CD4-positive, alpha-beta T cell treated with Interleukin-4 for 1 hour (primary cell): Measurements from ENCODE around the gene AUTS2.
"Not testable (repeated sequence)": the region's sequence is repeated elsewhere in the genome, so short reads cannot be mapped to it uniquely, and the experiment has no call there.

Experiments
- DNase-seq, 2 donors: peaks; one replicate each; pipeline ENCODE4 v3.0.0-alpha.2; 2020 to 2022

Gene AUTS2

DNA sequence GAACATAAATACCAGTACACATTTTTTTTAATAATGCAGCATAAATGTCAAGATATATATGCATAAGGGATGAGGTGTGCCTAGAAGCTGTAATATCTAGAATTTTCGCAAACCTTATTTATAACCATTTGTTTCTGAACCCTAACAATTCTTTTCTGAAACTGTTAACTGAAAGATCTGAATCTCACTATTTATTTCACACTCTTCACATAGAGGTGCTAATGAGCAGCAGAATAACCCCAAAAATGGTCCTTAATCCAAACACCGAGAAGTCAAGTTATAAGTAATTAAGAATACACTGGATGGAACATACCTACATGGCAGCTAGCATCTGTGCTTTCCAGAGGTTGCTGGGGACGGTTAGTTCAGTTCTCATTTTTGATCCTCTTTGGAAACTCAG is 742.0 kb downstream of the AUTS2 start:
- no peak for DNase-seq

DNA sequence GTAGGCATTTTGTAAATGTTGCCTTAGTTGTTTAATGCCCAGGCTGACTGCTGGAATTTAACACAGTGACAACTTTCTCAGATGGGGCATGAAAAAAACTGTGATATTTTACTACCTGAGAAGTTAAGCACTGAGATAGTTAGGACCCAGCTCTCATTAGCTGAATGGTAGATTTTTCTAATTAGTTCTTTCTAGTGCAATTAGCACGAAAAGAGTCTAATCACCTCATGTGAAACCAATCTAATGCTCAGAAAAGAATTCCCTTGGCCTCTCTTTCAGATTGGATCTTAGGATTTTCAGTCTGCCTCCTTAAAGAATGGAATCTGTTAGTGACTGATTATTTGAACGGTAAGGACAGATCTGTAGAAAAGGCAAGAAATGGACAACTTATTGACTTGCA is 743.2 kb downstream of the AUTS2 start:
- DNase-seq = no peak

DNA sequence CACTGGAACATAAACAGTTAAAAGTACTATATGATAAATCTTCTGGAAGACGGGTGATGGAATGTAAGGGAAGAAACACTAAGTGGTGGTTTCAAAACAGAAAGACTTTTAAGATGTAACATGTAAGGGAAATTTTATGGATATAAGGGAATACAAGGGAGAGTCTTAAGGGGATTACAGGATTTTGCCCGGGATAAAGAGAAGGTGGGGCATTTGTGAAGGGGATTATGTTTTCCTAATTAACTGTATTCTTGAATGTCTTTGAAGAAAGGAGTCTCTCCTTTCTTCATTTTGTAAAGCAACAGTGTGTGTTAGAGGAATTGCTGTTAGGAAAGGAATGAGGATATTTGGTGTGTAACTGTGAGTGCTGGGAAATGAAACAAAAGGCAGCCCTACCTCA is 745.2 kb downstream of the AUTS2 start:
- no peak for DNase-seq

DNA sequence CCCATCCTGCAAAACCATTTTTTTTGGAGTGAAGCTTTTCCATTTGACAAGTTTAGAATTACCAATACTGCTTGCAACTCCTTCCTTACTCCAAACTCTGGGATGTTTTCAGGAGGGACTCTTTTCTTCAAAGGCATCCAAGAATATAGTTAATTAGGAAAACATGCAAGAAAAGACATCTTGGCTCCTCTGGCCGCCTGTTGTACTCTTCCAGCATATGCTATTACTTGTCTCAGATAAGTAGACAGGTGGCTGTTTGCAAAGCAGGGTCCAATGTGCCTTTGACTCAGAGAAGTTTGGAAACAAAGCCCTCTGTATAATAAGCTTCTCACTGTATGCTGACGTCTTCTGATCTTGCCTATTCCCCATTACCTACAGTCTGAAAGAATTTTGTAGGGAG is 746.5 kb downstream of the AUTS2 start:
- DNase-seq = no peak

DNA sequence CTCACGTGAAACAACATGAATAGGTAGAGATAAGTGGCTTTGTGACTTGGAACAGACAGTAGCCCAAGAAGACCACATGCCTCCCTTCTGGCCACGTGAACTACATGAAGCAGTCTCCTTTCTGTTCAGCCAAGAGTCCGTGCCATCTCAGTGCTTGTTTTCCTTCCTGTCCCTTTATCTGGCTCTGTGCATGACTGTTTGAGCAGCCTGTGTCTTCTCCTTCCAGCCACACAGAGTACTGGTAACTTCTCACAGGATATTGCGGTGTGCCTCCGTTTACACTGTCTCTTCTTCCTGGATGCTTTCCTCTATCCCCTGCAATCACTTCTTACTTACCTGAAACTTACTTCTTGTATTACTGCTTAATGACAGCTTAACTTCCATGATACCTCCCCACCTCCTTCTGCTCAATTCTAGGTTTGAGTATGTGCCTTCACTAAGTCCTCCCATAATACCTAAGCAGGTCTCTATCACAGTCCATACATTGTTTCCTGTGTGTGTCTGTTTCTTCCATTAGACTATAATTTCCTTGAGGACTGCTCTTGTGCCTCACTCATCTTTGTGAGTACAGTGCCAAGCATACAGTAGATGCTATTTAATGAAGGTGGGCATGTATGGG is 748.7 kb downstream of the AUTS2 start:
- no peak for DNase-seq

DNA sequence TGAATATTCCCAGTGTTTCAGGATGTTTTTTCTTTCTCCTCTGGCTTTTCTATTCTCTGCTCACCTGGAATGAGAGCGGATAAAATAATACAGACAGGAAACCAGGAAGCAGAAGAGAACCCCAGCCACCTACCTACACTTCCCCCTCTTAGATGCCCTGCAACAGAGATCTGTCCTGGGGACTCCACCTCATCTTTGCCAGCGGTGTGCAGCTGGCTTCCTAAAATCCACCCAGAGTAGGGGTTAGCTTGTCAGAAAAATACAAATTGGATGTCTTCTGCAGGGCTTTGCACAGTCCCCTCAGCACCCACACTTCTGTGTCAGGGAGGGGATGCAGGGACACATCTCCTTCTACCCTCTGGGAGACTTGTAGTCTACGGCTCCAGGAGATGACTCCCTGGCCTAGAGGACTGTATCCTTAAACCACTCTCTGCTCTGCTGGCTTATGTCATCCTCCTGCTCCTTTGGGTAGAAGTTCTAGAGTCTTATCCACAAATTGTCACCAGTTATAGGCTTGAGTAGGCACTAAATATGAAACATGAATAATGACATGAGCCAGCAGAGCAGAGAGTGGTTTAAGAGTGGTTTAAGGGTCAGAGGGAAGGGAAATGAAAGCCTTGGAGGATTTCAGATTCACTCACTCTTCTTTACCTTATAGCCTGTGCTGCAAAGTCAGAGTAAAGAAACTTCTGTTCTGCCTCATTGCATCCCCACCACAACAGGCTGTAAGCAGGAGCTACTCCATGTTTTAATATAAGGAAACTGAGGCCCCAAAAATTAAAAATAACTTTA is 749.4 kb downstream of the AUTS2 start:
- no peak for DNase-seq

DNA sequence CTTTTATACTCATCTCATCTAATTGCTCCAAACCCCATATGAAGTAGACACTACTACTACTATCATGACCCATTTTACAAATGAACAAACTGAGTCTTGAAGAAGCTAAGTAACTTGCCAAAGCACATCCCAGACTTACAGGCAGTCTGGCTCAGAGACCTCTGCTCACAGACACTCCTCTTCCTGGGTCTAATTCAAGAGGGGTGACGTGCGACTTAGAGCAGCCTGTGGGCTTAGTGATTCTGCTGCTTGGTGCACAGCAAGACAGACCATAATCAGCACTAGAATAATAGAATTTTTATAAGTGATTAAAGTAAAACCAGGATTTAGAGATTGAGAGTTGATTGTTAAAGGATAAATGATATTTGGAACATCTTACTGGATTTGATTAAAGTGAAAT is 750.8 kb downstream of the AUTS2 start:
- no peak for DNase-seq

DNA sequence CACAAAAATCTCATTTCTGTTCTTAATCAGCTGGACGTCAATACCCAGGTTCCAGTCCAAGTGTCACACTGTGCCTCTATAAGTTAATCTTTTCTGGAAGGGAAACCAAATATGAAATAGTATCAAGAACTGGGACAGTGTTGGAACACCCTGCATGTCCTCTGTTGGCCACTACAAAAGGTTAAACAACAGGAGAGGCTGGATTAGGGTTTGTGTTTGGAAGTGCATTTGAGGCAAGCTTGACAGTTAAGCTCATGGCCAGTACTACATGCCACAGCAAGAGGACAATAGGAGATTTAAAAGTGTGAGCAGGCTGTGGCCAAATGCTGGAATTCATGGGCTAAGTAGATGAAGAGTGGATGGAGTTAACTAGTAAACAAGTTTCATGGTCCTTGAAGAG is 751.5 kb downstream of the AUTS2 start:
- no peak for DNase-seq

DNA sequence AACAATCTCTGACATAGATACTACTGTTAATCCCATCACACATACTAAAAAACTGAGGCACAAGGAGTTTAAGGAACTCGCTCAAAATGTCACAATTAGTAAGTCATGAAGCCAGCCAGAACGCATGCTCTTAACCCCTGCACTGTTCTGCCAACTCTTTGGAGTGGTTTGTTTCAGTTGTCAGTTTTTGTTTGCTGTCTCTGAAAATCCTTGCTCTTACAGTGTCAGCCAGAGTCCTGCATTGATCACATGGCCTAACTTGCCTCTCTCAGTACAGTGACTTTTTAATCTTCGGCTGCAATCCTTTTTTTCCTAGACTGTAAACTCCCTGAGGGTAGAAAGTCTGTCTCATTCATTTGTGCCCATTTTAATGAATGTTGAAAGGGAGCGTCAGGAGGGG is 753.8 kb downstream of the AUTS2 start:
- DNase-seq = no peak

DNA sequence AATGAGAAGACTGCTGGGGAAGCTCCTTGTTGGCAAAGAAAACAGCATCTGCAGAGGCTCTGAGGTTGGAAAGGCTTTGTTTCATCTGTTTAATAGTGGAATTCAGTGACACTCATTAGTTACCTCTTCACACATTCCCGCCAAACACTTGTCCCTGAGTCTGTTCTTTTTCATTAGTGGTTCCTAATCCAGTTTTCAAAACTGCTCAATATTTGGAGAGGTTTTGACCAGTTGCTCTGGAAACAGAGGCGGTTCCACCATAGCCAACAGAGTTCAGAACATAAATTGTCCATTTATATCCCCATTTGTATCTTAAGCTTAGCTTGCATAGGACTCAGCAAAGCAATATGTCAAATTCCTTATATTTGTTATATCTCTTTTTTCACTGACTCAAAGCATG is 754.6 kb downstream of the AUTS2 start:
- DNase-seq = no peak

DNA sequence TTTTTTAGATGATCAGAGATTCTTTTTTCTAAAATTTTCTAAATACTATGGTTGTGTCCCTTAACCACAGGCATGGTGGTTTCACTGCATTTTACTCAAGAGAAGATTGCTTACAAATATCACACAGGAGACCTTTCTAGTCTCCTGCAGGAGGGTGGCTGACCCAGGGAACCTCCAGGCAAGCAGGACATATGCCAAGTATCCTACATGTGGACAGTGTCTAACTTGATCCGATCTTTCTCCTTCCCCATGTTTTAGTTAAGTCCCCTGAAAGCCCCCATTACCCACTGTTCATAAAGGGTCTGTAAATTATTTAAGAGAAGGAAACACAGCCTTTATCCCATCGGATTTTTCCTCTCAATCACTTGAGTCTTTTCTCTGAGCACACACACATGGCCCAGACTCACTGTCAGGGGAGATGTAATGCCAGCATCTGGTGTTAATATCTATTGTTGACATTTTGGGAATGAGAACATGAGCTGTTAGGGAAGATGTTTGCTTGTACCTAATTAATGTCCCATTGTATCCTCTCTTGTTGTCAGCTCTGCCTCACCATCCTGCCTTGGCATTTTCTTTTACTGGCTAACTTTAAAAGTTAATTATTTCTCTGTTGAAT is 755.2 kb downstream of the AUTS2 start:
- DNase-seq = no peak

DNA sequence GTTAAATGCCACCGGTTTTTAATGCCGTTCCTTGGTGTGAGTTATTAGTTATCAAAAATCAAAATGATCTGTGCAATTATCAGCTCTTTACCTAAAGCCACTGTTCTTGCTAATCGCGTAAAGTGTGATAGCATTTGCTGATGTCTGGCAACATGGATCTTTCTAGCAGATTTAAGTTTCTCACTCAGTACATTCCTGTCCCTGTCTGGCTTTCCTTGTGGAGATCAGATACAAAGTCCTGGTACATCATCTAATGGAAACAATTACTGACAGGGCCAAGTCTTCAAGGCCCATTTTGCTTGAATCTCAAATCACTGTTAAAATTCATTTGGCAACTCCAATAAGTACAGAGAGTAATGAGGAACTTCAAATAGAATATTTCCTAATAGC is 755.7 kb downstream of the AUTS2 start:
- no peak for DNase-seq

DNA sequence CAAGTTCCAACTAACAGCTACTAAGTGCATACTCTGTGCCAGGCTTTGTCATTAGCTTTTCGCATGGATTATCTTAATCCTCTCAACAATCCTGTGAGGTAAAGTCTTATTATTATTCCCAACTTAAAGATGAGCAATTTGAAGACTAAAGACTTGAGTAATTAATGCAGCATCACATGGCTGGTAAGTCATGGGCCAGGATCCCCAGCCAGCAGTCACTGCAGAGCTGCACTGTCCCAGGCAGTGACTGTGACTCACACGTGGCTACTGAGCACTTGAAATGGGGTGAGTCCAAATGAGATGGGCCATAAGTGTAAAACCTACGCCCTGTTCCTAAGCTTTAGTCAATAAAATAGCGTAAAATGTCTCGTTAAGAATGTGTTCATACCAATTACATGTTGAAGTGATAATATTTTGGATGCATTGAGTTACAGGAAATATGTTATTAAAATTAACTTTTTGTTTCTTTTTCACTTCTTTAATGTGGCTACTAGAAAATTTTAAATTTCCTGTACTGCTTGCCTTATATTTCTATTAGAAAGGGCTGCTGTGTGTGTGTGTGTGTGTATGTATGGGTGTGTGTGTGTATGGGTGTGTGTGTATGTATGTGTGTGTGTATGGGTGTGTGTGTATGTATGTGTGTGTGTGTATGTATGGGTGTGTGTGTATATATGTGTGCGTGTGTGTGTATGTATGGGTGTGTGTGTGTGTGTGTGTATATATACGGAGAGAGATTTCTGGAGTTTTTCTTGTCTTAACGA is 756.3 kb downstream of the AUTS2 start:
- peak in 1 of 2 donors; percentile 19 for DNase-seq

DNA sequence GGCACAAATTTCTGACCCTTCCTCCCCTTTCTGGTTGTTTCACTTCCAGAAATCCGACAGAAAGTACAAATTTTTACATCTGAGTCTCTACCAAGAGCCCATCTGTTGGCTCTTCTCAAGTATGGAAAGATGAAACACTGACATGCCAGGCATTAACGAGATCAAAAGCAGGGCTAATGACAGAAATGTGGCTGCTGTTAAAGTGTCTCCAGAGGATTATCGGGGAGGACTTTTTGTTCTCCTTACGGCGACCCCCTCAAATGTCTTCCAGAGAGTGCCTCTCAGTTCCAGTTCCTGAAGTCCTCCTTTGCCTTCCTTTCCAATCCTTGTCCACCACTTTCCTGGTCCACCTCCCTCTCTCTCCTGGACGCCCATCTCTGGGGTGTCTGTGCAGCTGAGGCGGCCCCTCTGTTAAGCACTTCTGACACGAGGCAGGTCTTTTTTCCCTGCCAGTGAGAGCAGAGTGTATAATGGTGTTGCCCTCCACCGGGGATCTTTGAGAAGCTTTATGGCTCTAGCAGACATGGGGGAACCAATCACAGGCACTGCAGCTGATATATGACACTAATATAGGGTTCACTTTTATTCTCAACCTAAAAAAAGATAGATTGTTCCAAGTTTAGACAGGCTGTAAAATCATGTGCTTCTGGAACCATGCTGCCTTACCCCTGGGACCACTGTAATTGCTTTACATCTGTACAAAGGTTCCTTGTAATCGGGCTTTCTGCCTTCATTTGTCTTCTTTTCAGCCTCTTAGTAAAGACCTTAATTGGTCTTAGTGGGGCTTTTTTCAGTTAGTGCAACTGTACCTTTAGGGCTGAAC is 757.1 kb downstream of the AUTS2 start:
- DNase-seq = no peak

DNA sequence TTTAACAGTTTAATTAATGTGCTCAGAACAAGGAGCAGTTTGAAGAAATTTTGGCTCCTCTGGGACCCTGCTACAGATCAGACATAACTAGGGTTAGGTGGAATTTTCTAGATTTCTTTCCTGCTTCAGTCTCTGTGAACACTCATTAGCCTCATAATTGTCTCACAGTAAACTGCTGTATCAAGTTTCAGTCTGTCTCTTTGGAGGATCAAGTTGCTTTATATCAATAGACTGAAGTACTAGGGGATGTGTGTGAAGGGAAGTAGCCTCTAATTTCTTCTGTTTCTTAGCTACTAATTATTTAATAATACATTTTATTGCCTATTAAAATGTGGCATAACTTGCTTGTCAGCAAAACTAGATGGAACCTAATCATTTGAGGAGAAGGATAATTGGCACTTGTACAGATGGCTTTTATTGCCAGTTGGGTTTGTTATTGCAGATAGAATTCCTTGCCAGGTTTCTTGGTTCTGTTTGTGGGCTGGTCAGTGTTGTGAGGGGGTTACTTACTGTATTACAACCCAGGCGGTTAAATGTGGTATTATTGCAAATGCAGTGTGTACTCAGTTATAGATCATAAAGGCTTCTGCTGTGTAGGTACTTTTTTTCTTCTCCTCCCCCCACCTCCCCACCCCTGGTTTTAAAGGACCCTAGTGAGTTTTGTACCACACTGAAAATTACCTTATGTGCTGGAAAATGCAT is 758.0 kb downstream of the AUTS2 start:
- no peak for DNase-seq

DNA sequence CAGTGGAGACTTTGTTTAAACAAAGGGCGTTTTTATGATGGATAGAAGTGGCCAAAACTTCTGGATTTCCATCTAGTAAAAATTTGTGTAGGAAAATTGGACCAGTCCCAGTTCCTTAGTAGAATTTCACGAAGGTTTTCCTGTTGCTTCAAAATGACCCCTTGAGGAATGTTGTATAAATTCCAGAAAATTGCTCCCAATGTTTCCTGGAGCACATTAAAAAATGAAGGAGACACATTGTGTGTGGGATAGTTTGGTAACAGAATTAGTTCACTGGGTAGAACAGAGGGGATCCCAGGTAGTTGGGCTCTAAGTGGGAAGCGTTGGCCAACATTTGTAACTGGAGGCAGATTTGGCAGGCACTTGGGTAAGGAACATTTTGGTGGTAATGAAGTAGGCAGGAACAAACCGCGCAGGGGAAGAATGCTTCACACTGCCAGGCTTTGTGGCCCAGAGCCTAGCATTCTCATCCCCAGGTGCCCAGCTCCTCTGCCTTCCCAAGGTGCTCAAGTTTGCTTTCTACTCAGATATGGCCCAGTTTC is 758.6 kb downstream of the AUTS2 start:
- DNase-seq = no peak

DNA sequence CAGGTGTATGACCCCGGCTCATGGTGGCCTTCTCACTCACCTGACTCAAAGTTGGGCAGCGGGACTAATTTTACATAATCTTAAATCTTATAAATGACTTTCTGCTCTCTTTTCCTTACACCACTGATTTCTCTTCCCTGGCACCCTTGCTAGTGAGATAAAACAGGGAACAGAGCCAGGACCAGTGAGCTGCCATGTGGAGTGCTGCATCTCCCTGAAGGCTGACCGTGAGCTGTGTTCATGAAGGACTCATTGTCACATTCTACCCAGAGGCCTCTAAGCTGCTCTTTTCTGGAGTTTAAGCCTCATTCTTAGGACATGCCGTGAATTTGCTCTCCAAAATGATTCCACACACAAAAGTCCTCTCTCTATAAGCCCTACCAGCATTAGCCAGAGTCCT is 762.3 kb downstream of the AUTS2 start:
- DNase-seq = no peak

DNA sequence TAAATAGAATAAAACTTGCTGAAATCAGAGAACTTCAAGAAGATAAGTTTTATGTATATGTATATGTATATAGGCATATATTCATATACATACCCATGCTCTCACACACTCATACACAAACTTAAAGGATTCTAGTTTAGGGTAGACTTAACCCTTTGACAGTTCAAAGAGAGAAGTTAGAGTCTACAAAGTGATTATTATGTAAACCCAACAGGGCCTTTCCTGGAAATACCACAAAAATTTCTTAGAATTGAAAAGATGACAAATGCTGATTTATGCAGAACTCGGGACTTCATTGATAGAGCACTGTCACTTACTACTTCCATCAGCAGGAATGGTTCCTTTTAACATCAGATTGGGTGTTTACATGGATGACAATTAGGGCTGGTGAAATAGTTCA is 763.5 kb downstream of the AUTS2 start:
- DNase-seq = peak in 1 of 2 donors; percentile 38

DNA sequence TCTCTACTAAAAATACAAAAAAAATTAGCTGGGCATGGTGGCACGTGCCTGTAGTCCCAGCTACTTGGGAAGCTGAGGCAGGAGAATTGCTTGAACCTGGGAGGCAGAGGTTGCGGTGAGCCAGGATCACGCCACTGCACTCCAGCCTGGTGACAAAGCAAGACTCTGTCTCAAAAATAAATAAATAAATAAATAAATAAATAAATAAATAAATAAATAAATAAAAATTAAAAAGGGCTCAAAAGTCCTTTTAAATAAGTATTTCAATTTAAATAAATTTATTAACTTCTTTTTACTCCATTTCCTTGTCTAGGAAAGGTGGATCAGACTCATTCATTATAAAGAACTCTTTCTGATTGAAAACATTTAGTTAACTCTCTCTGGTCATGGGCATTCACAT is 766.1 kb downstream of the AUTS2 start:
- DNase-seq = not testable (repeated sequence)

DNA sequence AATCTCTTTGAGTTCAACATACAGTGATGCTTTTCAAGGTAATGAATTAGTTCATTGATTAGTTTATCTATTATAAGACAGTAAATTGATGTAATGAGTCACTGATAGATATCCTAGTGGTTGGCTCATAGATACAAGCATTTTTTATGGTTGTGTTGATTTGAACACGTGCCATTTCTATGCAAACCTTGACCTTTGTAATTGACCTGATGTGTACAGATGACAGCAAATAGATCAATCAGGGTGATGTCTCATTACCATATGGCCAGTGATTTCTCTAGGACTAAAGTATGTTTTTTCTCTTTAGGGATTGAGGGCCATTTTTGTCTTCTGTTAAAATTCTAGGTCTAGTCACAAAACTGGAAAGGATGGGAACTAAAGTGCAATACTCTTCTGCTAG is 773.4 kb downstream of the AUTS2 start:
- DNase-seq = no peak

DNA sequence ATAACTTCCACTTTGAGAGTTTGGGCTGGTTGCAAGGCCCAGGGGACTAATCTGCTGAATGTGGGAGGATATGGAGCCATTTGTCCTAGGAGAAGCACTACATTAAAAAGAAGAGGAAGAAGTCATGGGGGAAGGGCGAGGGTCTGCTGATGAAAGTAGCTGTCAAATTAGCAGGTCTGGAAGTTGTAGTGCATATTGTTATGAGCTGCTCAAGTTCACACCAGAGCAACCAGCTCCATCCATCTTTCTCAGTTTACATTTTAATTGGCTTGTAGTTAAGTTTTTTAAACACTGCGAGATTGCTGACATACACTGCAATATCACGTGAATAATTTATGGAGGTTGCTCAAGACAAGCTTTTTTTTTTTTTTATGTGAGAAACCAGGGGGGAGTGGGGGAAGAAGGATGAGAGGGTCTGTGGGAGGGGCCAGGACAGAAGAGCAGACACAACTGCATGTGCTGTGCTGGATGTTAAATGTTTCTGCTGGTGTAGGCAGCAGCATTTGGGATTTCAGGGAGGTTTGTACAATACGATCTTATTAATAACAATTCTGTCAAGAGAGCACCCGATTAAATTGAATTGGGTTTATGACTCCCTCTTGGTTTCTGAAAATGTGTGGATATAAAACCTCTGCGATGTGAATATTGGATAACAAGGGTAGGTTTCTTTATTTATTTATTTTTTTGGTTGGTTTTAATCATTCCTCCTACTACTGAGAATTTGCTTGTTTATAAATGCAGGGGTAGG is 774.7 kb downstream of the AUTS2 start:
- no peak for DNase-seq
